HG03520 (cell line): ENCODE results near the gene GAGE10.
"Not testable (repeated sequence)": the region's sequence is repeated elsewhere in the genome, so short reads cannot be mapped to it uniquely, and the experiment has no call there.

Experiments
- ATAC-seq: cut with Tn5 transposase; IDR thresholded peaks from one replicate; pipeline ENCODE4 v1.9.1; 2021; ENCODE audit warnings: mild to moderate bottlenecking, moderate library complexity; ENCODE audit not compliant: unreplicated experiment

The GAGE10 gene

DNA sequence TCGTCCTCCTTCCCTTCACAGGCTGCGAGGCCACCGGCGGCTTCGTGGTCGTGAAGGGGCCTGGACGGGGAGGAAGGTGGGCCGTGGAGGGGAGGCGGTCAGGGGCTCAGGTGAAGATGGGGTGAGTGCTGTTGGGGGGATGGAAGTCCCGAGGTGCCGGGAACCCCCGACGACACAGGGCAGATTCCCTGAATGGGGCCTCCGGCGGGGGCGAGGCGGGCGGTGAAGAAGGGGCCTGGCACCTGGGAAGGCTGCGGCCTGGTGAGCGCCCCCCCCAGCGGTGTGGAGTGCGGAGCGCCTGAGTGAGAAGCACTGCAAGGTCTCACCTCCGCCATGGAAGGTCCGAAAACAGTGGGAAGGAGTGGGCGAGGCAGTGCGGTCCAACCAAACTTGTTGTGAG, 18.8 kb downstream of the GAGE10 start:
- ATAC-seq, result not testable (repeated sequence)

DNA sequence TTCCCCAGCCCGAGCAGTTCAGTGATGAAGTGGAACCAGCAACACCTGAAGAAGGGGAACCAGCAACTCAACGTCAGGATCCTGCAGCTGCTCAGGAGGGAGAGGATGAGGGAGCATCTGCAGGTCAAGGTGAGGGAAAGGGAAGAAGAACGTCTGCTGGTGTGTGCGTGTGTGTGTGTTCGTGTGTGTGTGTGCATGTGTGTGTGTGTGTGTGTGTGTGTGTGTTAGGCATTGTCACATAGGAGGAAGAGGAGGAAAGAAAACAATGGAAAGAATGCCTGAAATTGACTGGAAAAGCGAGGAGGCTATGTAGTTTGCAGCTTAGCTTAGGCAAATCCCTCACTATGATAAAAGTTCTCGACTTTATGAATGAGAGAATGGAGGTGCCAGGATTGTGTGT, 20.3 kb downstream of the GAGE10 start:
- ATAC-seq, result not testable (repeated sequence)

DNA sequence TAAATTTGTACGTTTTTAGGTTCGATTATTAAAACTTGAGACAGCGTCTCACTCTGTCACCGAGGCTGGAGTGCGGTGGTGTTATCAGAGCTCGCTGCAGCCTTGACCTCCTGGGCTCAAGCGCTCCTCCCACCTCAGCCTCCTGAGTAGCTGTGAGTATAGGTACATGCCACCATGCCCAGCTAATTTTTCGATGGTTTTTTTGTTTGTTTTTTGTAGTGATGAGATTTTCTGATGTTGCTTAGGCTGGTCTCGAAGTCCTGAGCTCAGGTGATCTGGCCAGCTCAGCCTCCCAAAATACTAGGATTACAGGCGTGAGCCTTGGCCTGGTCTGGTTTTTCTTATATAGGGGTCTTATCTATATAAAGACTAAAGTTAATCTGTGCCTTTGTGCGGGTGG, 27.0 kb downstream of the GAGE10 start:
- ATAC-seq, result not testable (repeated sequence)

DNA sequence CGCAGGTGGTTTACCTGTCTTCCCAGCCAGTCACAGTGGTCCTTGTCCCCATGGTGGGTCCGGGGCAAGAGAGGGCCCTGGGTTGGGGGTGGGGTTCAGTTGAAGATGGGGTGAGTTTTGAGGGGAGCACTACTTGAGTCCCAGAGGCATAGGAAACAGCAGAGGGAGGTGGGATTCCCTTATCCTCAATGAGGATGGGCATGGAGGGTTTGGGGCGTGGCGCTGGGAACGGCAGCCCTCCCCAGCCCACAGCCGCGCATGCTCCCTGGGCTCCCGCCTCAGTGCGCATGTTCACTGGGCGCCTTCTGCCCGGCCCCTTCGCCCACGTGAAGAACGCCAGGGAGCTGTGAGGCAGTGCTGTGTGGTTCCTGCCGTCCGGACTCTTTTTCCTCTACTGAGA, 27.8 kb downstream of the GAGE10 start, which contains the start of gene GAGE13:
Gene GAGE13, plus strand, starts transcription at position 301 of the 400 bp plus-strand sequence. CDS start 1,156 bp downstream, outside the sequence.
- ATAC-seq, result not testable (repeated sequence)

GRCh38 chrX:49331841-49332240, 28.4 kb downstream of the GAGE10 start:
- not testable (repeated sequence) for ATAC-seq

GRCh38 chrX:49341449-49341848, 38.0 kb downstream of the GAGE10 start:
- not testable (repeated sequence) for ATAC-seq

GRCh38 chrX:49344496-49345175, 41.2 kb downstream of the GAGE10 start:
- not testable (repeated sequence) for ATAC-seq

- not testable (repeated sequence) for ATAC-seq
These were observed 42.0 kb downstream of the GAGE10 start for GRCh38 chrX:49345402-49345801.

DNA sequence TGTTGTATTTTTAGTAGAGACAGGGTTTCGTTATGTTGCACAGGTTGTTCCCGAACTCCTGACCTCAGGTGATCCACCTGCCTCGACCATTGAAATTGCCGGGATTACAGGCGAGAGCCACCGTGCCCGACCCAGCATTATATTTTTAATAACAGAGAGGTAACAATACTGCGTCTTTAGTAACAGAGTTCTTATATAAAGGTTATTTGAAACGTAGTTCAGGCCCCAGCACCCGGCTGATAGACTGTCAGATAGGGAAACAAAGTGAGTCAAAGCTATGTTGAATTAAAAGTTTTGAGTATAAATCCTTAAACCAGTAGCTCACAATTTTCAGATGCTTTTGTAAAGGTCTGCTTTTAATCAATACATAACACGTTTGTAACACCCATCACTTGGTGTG, 42.7 kb downstream of the GAGE10 start:
- not testable (repeated sequence) for ATAC-seq
